GM19397 (cell line): ENCODE measurements around the gene PKN1.
"Not testable (repeated sequence)": the region's sequence is repeated elsewhere in the genome, so short reads cannot be mapped to it uniquely, and the experiment has no call there.

Experiments
- ATAC-seq: cut with Tn5 transposase; IDR thresholded peaks from one replicate; pipeline ENCODE4 v1.9.1; 2021; ENCODE audit warnings: mild to moderate bottlenecking, moderate library complexity; ENCODE audit not compliant: unreplicated experiment

Gene PKN1

DNA sequence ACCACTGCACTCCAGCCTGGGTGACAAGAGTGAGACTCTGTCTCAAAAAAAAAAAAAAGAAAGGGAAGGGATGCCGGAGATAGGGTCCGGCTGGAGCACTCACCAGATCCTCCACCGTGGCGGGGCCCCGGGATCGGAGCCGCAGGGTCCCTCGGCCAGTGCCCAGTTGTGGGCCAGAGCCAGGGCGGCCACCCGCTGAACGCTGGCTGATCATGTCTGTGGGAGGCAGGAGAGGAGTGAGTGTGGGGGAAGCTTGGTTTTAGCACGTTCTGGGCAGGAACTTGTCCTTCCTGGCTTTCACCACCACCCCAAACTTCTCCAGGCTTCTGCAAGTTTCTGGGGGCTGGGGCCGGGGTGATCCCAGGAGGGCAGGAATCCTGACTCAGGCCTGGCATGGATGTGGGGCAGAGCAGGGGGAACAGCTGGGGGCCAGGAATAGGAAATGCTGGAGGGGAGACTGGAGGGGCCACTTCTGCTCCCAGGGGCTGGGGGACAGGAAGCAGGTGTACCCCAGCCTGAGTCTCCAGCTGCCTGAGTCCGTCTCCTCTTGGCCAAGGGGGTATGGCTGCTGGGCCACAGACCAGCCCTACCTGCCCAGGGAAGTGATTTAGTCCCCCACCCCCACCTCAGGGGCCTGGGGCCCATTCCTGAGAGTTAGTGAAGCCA, 46.3 kb downstream of the PKN1 start:
- ATAC-seq, result no peak

DNA sequence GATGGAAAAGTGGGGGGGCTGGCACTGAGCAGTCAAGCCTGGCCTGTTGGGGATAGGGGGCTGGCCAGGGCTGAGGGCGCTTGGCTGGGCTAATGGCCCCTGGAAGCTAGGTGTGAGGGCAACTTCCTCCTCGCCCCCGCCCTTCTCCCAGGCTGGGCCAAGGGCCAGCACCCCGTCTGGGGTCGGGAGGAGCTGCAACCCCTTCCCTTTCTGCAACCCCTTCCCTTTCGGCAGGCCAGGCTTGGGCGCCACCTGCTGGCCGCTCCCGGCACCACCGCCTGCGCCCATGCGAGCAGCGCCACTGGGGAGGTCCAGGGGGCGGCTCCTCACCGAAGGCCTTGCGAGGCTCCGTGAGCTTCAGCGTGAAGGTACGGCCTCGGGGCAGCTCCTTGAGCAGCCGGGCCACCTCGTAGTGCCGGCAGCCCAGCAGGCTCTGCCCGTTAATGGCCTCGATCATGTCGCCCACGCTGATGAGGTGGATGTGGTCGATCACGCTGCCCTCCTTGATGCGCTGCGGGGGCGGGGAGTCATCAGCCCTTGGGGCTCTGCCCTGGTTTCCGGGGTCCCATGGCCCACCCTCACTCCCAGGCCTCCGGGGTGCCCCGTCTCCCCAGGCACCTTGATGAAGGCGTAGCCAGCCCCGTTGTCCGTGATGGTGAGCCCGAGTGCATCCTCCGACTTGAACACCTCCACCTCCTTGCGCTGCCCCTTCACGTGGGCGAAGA, 47.0 kb downstream of the PKN1 start:
- ATAC-seq, result no peak

DNA sequence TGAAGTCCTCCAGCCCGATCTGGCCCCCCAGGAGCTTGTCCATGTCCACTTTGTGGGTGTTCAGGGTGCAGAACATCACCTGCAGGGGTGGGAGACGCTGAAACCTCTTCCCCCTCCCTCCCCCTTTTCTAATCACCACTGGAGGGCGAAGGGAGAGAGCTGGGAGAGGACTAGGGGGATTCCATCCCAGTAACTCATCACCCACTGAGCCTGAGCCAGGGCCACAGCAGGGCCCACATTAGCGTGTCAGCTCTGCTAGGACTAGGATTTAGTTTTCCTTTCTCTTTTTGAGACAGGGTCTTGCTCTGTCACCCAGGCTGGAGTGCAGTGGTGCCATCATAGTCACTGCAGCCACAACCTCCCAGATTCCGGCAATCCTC, 47.6 kb downstream of the PKN1 start:
- ATAC-seq, result no peak

DNA sequence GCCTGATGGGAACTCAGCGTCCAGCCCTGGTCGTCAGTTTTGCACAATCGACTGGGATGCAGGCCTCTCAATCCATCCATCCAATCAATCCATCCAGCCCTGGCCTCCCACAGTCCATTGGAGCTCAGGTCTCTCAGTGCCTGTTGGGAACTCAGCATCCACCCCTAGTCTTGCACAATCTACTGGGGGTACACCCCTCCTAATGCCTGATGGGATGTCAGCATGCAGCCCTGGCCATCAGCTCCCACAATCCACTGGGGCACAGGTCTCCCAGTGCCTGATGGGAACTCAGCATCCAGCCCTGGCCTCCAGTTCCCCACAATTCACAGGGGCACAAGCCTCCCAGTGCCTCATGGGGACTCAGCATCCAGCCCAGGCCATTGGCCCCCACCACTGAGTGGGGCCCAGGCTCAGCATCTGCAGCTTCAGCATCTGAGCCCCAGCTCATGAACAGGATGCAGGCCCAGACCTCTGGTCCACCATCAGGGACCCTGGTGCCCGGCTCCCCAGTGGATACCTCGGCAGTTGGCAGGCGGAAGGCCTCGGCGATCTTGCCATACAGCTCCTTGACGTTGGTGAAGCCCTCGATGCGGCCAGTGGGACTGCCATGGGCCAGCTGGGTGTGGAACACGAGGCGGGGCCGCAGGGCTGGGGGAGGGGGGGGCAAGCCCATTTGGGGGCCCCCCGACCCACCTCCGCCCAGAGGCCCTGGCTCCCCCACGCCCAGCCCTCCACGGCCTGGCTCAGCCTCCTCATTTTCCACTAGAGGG, 49.3 kb downstream of the PKN1 start:
- ATAC-seq, result no peak

DNA sequence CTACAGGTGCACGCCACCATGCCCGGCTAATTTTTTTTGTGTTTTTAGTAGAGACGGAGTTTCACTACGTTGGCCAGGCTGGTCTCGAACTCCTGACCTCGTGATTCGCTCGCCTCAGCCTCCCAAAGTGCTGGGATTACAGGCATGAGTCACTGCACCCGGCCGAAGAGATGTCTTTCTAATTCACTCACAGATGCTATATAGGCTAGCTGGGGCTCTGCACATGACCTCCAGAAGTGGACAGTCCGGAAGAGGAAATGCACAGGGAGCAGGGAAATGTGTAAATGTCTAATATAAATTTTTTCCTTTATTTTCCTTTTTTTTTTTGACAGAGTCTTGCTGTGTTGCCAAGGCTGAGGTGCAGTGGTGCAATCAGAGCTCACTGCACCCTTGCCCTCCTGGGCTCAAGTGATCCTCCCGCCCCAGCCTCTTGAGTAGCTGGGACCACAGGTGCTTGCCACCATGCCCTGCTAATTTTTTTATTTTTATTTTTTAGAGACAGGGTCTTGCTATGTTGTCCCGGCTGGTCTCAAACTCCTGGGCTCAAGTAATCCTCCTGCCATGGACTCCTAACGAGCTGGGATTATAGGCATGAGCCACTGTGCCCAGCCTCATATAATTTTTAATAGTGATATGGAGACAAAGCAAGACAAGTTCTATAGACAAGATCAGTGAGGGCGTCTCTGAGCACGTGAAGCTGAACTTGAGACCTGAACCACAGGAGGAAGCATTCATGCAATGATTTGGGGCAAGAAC, 54.4 kb downstream of the PKN1 start:
- no peak for ATAC-seq

DNA sequence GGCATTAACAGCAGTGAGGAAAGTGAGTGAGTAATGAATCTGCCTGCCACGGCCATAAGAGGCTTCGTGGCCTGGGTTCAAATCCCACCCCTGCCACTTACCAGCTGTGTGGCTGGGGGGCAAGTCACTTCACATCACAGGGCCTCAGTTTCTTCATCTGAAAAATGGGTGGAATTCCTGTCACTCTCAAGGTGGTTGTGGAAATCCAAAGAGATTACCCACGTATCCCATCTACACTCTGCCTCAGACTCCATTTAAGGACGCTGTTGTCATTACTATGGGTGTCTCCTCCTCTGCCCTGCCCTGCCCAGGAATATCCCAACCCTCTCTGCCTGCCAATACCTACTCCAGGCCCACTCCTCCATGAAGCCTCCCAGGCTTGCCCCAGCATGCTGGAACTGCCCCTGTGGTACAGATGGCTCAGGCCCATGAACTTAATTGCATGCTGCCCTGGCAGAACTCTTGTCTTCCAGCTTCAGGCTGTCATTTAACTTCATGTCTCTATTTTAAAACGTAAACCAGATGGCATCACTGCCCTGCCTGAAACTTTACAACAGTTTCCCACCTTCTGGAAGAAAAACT, 59.7 kb downstream of the PKN1 start:
- ATAC-seq, result no peak

DNA sequence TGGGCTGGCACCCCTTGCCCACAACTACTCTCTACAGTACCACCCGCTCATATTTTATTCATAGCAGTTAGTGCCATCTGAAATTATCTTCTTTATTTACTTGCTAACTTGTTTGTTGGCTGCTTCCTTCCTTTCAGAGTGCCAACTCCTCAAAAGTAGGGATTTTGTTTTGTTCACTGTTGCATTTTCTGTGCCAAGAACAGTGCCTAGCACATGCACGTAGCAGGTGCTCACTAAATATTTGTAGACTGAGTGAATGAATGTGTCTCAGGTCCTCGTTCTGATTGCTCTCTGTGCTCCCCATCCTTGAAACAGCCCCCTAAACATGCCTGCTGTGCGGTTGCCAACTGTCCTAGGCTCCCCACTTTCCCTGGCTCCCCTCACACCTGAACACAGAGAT, 61.3 kb downstream of the PKN1 start:
- ATAC-seq, result no peak

DNA sequence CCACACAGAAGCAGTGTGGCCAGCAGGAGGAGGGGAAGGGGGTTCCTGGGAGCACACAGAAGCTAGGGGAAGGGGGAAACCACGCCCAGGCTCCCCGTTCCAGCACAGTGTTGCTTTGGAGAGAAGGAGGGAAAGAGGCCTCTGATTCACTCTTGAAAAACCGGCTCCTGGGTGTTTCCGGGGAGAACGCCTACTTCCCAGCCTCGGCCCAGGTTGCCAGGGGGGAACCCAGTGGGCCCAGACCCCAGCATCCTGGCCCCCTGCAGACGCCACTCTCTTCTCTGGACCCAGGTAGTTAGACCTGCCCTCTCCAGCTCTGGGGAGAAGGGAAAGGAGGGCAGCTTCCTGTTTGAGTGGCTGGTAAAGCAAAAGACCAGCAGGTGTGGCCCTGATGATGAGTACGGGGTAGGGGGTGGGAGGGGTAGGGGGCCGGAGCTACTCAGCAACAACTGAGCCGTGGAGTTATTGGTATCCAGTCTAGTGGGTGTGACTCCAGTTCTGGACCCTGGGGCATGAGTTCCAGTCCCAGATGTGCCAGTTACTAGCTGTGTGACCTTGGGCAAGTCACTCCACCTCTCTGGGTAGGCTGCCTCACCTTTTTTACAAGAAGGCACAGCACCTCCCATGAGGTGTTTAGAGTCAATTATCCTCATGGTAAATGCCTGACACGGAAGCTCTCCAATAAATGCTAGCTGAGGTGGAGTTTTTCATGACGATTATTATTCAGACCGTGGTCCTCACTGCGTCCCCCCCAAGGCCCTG, 62.0 kb downstream of the PKN1 start:
- ATAC-seq, result no peak

DNA sequence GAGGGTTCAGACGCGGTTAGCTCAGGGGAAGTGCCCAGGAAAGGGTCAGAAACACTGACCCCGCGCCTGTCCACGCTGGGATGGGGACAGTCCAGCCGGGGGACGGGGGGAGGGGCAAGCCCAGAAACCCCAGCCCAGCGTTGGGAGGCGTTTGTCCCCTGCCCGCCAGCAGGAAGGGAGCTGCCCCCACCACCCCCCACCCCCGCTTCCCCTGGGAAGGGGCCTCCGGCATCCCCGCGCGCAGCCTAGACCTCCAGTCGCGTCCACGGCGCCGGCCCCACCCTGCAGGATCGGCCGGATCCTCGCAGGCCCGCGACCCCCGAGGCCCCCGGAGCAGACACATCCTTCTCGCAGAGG, 62.5 kb downstream of the PKN1 start:
- no peak for ATAC-seq

DNA sequence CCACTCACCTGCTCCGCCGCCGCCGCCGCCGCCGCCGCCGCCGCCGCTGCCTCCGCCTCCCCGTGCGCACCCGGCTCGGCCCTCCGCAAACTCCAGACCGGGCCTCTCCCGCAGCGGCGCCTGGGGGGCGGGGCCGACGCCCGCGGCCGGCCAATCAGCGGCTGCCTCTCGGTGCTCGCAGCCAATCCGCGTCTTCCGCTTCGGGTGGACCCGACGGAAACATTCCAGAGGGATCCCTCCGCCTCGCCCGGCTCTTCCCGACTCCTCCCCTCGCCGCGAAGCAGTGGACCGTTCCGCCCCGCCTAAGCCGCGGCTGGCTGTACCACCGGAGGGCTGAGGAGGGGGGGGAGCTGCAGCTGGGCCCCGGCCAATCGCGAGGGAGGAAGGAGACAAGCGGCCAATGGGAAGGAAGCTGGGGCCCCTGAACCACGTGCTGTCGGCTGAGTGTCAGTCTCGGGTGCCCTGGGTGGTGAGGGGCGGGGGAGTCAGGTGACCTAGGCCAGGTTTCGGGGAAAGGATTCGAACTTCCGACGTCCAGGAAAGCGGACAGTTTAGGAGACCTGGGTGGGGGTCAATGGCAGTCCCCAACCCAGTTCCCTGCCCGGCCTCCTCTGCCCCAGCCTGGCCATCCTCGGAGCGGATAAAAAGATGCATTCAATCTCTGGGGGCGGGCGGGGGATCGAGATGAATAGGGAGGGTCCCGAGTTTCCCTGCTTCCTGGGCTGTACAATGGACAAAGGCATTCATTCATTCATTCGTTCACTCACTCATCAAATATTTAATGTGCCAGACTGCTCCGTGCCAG, 63.1 kb downstream of the PKN1 start, which contains the start of gene GIPC1:
Gene GIPC1 (minus strand): TSS at position 99 of the 805 bp plus-strand sequence. CDS start 13,151 bp downstream, outside the sequence.
- peak; percentile 87 for ATAC-seq

DNA sequence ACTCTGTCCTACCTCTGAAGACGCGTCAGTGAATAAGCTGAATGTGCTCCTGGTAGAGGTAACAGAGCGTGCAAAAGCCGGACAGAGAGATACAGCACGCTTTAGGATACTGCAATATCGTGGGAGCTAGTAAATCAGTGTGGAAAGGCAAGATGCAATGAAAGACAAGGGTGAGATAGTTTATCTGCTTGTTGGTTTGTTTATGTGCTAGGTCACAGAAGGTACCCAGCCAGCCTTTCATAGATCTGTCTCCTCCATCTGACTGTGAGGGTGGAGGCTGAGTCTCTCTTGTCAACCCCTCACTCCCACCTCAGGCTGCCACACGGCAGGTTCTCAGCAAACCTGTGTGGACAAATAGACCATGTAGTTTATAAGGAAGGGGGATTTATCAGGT, 63.7 kb downstream of the PKN1 start:
- no peak for ATAC-seq

DNA sequence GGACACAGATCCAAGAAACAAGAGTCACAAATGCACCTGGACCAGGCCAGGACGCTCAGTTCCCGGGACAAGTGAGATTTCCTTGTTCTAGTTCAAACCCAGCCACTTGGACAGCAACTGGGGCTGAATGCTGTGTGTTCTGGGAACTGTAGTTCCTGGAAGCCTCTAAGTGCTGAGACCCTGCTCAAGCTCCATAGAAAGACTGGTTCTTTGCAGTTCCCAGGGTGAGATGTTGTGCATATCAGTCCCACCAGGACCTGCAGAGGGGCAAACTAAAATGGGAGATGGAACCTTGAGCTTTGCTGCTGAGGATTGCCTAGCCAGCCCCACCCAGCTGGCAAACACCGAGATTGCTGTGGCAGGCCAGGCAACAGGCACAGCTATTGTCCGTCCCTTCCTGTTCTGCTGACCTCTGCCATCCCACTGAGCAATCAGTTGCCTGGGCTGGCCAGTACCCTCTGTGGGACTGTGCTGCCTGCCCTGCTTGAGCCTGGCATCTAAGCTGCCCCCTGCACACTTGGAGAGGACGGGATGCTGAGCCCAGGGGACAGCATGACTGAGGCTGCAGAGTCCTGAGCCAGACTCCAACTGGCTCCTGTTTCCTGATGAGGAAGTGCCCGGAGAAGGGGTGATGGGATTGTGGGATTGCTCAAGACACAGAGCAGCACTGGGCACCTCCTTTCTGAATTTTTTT, 64.3 kb downstream of the PKN1 start:
- ATAC-seq, result no peak

DNA sequence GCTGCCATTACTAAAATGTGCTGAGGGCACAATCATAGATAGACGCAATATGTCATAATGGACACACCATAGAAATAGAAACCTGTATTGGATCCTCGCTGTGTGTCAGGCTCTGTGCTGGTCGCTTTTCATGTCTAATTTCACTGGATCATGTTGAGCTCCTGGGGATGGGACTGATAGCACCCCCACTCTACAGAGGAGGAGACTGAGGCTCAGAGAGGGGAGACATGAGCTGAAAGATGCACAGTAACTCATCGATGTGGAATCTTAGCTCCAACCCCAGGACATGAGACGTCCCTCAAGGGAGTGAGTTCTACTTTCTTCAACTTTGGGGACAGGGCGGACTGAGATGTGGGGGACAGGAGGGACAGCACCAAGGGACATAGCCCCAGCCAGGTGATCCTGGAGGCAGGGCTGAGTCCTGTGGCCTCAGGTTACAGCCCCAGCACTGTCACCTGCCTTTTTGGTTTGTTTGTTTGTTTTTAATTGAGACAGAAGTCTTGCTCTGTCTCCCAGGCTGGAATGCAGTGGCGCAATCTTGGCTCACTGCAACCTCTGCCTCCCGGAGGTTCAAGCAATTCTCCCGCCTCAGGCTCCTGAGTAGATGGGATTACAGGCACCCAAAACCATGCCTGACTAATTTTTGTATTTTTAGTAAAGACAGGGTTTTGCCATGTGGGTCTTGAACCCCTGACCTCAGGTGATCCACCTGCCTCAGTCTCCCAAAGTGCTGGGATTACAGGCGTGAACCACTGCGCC, 69.4 kb downstream of the PKN1 start:
- ATAC-seq, result no peak

DNA sequence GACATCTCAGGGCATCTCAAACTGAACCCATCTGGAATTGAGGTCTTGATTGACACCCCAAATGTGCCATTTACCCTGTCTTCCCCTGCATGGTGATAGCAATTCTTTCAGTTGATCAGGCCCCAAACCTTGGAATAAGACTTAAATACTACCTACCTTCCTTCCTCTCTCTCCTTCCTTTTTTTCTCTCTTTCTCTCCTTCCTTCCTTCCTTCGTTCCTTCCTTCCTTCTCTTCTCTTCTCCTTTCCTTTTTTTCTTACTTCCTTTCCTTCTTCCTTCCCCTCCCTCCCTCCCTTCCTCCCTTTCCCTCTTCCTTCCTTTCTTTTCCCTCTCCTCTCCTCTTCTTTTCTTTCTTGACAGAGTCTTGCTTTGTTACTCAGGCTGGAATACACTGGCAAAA, 70.2 kb downstream of the PKN1 start:
- no peak for ATAC-seq

DNA sequence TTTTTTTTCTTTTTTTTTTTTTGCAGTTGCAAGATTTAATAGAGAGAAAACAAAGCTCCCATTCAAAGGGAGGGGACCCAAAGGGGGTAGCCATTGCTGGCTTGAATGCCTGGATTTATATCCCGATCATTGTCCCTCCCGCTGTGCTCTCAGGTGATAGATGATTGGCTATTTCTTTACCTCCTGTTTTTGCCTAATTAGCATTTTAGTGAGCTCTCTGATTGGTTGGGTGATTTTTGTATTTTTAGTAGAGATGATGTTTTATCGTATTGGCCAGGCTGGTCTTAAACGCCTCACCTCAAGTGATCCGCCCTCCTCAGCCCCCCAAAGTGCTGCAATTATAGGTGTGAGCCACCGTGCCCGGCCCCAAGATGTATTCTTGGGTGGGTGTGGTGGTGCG, 71.5 kb downstream of the PKN1 start:
- not testable (repeated sequence) for ATAC-seq

DNA sequence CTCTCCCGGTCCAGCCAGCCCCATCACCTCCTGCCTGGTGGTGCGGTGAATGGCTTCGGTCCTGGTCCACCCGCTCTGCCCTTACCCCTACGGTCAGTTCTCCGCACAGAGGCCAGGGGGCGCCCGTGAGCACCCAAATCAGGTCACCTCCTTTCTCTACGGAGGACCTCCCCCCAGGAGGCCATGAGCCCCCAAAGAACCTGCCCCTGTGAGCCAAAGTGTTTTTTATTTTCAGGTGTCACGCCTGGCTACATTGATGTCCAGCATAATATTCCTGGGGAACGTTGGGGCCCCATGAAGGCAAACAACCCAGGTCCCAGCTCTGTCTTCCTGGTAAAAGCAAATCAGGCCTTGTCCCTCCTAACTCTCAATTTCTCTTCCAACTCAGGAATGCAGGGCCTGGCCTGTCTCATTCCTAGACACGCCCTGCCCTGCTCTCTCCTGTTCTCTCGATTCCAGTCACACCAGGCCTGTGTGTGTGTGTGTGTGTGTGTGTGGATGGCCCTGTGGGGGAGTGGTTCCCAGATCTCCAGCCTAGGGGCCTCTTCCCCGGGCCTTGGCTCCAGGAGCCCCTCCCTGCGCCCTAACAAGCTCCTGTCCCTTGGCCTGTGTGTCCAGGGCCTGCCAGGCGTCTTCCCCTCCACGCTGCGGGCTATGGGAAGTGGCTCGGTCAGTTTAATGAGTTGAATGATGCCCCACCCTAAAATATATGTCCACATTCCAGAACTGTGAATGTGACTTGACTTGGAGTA, 72.6 kb downstream of the PKN1 start:
- no peak for ATAC-seq
